Heart left ventricle (tissue), 16 donors: Measurements from ENCODE around the gene DENND4B. TPM values are rescaled to one million over a fixed set of nuclear protein-coding genes. Genes with fewer than 3 reads are reported as not detected.
"Not testable (repeated sequence)": the region's sequence is repeated elsewhere in the genome, so short reads cannot be mapped to it uniquely, and the experiment has no call there.

Source experiments
- ATAC-seq, 4 donors: fragments of 200-7000 bp; cut with Tn5 transposase; one replicate each; pipeline ENCODE4 v1.9.1; 2020 to 2022; ENCODE audit warnings: moderate library complexity in 4 of 4, mild to moderate bottlenecking in 3 of 4, moderate number of reproducible peaks in 1 of 4
- DNase-seq, 5 donors: peaks; one replicate each; pipeline ENCODE4 v3.0.0-alpha.2; 2020
- H3K27ac ChIP-seq, 12 donors: fragments of 200-600 bp; sonication (generic) in 4 of 12; one replicate each; pipeline versions ENCODE4 v1.5.0 to v1.8.0; 2016 to 2022; ENCODE audit warnings: mild to moderate bottlenecking in 2 of 12
- H3K27me3 ChIP-seq, 9 donors: fragments of 200-600 bp; sonication (generic) in 2 of 9; one replicate each; pipeline versions ENCODE4 v1.5.1 to v1.8.0; 2016 to 2022; ENCODE audit warnings: mild to moderate bottlenecking in 3 of 9
- H3K36me3 ChIP-seq, 9 donors: fragments of 200-600 bp; sonication (generic) in 2 of 9; one replicate each; pipeline versions ENCODE4 v1.5.0 to v1.8.0; 2018 to 2022; ENCODE audit warnings: mild to moderate bottlenecking in 2 of 9
- H3K4me1 ChIP-seq, 12 donors: fragments of 200-600 bp; sonication (generic) in 4 of 12; one replicate each; pipeline versions ENCODE4 v1.5.0 to v1.8.0; 2016 to 2022; ENCODE audit warnings: mild to moderate bottlenecking in 3 of 12
- H3K4me3 ChIP-seq, 12 donors: fragments of 200-600 bp; sonication (generic) in 4 of 12; one replicate each; pipeline versions ENCODE4 v1.5.0 to v1.8.0; 2017 to 2022; ENCODE audit warnings: mild to moderate bottlenecking in 9 of 12, moderate library complexity in 4 of 12
- H3K9me3 ChIP-seq, 12 donors: fragments of 200-600 bp; sonication (generic) in 4 of 12; one replicate each; pipeline versions ENCODE4 v1.5.0 to v1.8.0; 2016 to 2022; ENCODE audit warnings: mild to moderate bottlenecking in 1 of 12
- CTCF ChIP-seq, 12 donors: fragments of 200-600 bp; sonication (generic) in 4 of 12; IDR thresholded peaks; one replicate each; pipeline versions ENCODE4 v1.5.0 to v1.8.0; 2018 to 2022; ENCODE audit warnings: antibody characterized with exemption in 12 of 12, mild to moderate bottlenecking in 5 of 12
- POLR2A ChIP-seq, 2 donors: fragments of 450-650 bp; IDR thresholded peaks; one replicate each; pipeline ENCODE4 v1.6.1; 2017; ENCODE audit warnings: antibody characterized with exemption in 2 of 2, mild to moderate bottlenecking in 2 of 2, moderate library complexity in 2 of 2
- WGBS, 4 donors: extraction: QIAGEN DNeasy Blood & Tissue Kit in 2 of 4; methylation state at CpG; one replicate each; pipeline versions ENCODE4 v1.1.5 to v1.1.7; 2013 to 2018; 5-methylcytosine and 5-hydroxymethylcytosine counted together
- intact Hi-C, 10 donors: fragments of 100-400 bp; cut with DNase I; formaldehyde crosslinking; loops; one replicate each; pipeline versions ENCODE4 v1.11.1 to v1.14.2; 2022
- polyA plus RNA-seq, 2 donors: library from polyadenylated mRNA; stranded (reverse); fragments of 200-250 nt; gene quantifications; one replicate each; pipeline ENCODE4 v1.2.3, GENCODE V29; 2013
- total RNA-seq, 9 donors: library from RNA; depleted of rRNA in 2 of 9; stranded (reverse); fragments of >200 nt in 2 of 9; fragmentation: NEBNext Ultra II Directional in 3 of 9; extraction: Animal tissue kit (Norgen Biotek cat#: 25700) in 3 of 9; gene quantifications; one replicate each; pipeline versions ENCODE4 v1.1.0 to v1.2.4, GENCODE V29; 2016 to 2023
- donor health status: ischemic (EF 13 %, LVEDD 7.1; RV severe dilation, severe dysfunction).
- donor health status: healthy with polysubstance abuse.
- donor health status: DM: no; HTN: yes; CAD: no.
- donor health status: DM: no; HTN: no; CAD: no.
- donor health status: ischemic (EF 25% LVEDD 6.9; RV normal size, moderate dysfunction).
- donor health status: ischemic (EF 25% LVEDD 5.7; RV mildly dilated, moderate dysfunction).
- donor health status: healthy.
- donor health status: DM: yes; HTN: yes; CAD: no.
- donor health status: ischemic (EF 35%, LVEDD 5.7; RV mildly dilated, moderate dysfunction).
- donor health status: nonischemic (EF 11% LVEDD 7.7; RV severe dilation, severe dysfunction).
- donor health status: DM: yes; HTN: yes; CAD: no.
- donor health status: PGD.
- donor health status: ischemic (EF 29% LVEDD 5.4; RV normal size, mild dysfunction).
- donor health status: nonischemic (EF 23%, LVEDD 6.1; RV moderate dilation, normal function).

DENND4B gene
- total and polyA plus RNA-seq, 11 donors = 30.5 to 60.7 (median 40.8) TPM

- Histone ChIP-seq H3K27me3 (no peaks in the 10 kb centered on the region), H3K9me3 (no peaks in the 10 kb centered on the region), H3K4me3 (peak within 1 kb of the TSS; percentile 52 to 78 (median 62)), H3K36me3 (peaks cover 0 to 23% (median 9%) of the 10 kb centered on the region in 9 donors), H3K4me1 (peaks cover 0 to 40% (median 22%) of the 10 kb centered on the region in 12 donors), H3K27ac (peak within 1 kb of the TSS; percentile 71 to 94 (median 85))
- TF ChIP-seq CTCF (IDR thresholded peaks at IDR 0.05) (no peak), POLR2A (IDR thresholded peaks at IDR 0.05) (peak in 1 of 2 donors; percentile 44)
- 0 to 3% (median 1%) methylated on average over 28 to 31 of the region's 32 CpGs for WGBS, 4 donors
- DNase-seq = peak; percentile 85 to 92 (median 89)
- intact Hi-C loops = loop anchor here (1.0 to 10.0 kb wide), 14 partner anchors 39 to 474 kb away; partner anchors contain the start of genes NPR1 (in 6 of the 10), ILF2 (in 3 of the 10), DENND4B (in 1 of the 10) and S100A6 (in 1 of the 10)
- peak; percentile 77 to 89 (median 88) for ATAC-seq
Observed at GRCh38 chr1:153985941-153986761, 39.6 kb upstream of the DENND4B start, which contains the start of gene RAB13. TSS of gene RAB13 (minus strand) at chr1:153986339. CDS start at chr1:153986236, 103 bp downstream.

- TF ChIP-seq POLR2A (IDR thresholded peaks at IDR 0.05) (no peak), CTCF (IDR thresholded peaks at IDR 0.05) (no peak)
- Histone ChIP-seq H3K36me3 (peaks cover 0 to 27% (median 12%) of the 10 kb centered on the region in 9 donors), H3K27me3 (no peaks in the 10 kb centered on the region), H3K4me1 (peaks cover 0 to 41% (median 23%) of the 10 kb centered on the region in 12 donors), H3K9me3 (no peaks in the 10 kb centered on the region), H3K4me3 (peak overlapping the region; percentile 52 to 78 (median 62)), H3K27ac (peak overlapping the region; percentile 71 to 94 (median 85))
- intact Hi-C loops = loop anchor here in 9 of 10 donors (5.0 to 10.0 kb wide), 9 partner anchors 38 to 473 kb away; partner anchors contain the start of genes NPR1 (in 5 of the 9), ILF2 (in 3 of the 9), DENND4B (in 1 of the 9) and S100A6 (in 1 of the 9)
- ATAC-seq = peak in 3 of 4 donors; percentile 2 to 40 (median 5)
- DNase-seq = peak in 1 of 5 donors; percentile 66
- 13 to 28% (median 22%) methylated on average over 7 of the region's 7 CpGs for WGBS, 4 donors
Observed at GRCh38 chr1:153985341-153985912, 38.9 kb upstream of the DENND4B start.

GRCh38 chr1:153984123-153984894 is 37.8 kb upstream of the DENND4B start:
- no peak for ATAC-seq
- WGBS, 4 donors = 68 to 71% (median 69%) methylated on average over 6 of the region's 6 CpGs
- peaks cover 0 to 36% (median 19%) of the 10 kb centered on the region in 12 donors for H3K4me1 ChIP-seq
- H3K27ac ChIP-seq = peak overlapping the region in 5 of 12 donors; percentile 71 to 93 (median 80)
- TF ChIP-seq POLR2A (IDR thresholded peaks at IDR 0.05) (no peak), CTCF (IDR thresholded peaks at IDR 0.05) (no peak)
- no peaks in the 10 kb centered on the region for H3K27me3 ChIP-seq
- H3K36me3 ChIP-seq = peaks cover 0 to 27% (median 13%) of the 10 kb centered on the region in 9 donors
- DNase-seq = no peak
- no peaks in the 10 kb centered on the region for H3K9me3 ChIP-seq
- intact Hi-C loops = loop anchor here in 3 of 10 donors (10.0 kb wide), 3 partner anchors 310 to 470 kb away; partner anchors contain the start of genes ILF2 (in 1 of the 3), NPR1 (in 1 of the 3) and S100A6 (in 1 of the 3)
- H3K4me3 ChIP-seq = peak overlapping the region in 5 of 12 donors; percentile 61 to 78 (median 69)

- peaks cover 0 to 27% (median 14%) of the 10 kb centered on the region in 9 donors for H3K36me3 ChIP-seq
- intact Hi-C loops = loop anchor here in 3 of 10 donors (10.0 kb wide), 3 partner anchors 307 to 467 kb away; partner anchors contain the start of genes ILF2 (in 1 of the 3), NPR1 (in 1 of the 3) and S100A6 (in 1 of the 3)
Observed at GRCh38 chr1:153981735-153982134, 35.2 kb upstream of the DENND4B start.

GRCh38 chr1:153979091-153979490 is 32.6 kb upstream of the DENND4B start:
- H3K27ac ChIP-seq, H3K27me3 ChIP-seq, ATAC-seq, H3K4me3 ChIP-seq, DNase-seq, H3K9me3 ChIP-seq: not testable (repeated sequence)
- H3K4me1 ChIP-seq = peaks cover 0 to 46% (median 19%) of the 10 kb centered on the region in 12 donors
- intact Hi-C loops = loop anchor here in 1 of 10 donors (5.0 kb wide), 1 partner anchor 57 kb away; the partner anchor contains the start of gene GATAD2B
- 92 to 97% (median 94%) methylated on average over 12 of the region's 12 CpGs for WGBS, 4 donors
- peaks cover 0 to 45% (median 36%) of the 10 kb centered on the region in 9 donors for H3K36me3 ChIP-seq

More at GRCh38 chr1:153981735-153982134, 35.2 kb upstream of the DENND4B start:
- Histone ChIP-seq H3K4me1 (peaks cover 0 to 42% (median 23%) of the 10 kb centered on the region in 12 donors), H3K27ac (peak overlapping the region in 3 of 12 donors; percentile 15 to 39 (median 28))
- not testable (repeated sequence) for ATAC-seq, DNase-seq, H3K4me3 ChIP-seq, H3K27me3 ChIP-seq, H3K9me3 ChIP-seq
- WGBS, 4 donors = 70 to 79% (median 77%) methylated on average over 2 of the region's 2 CpGs
